ENCODE data around the gene BMP6. TPM values are rescaled to one million over a fixed set of nuclear protein-coding genes. Genes with fewer than 3 reads are reported as not detected.

Gene BMP6
- total and polyA plus RNA-seq, 10 of the 15 experiments (the other 5 are each of a cell fraction or from before 2014, with no cell fraction given) = 0.02 to 0.15 (median 0.05) TPM; not detected in 5

- TF ChIP-seq, protein P1, sequence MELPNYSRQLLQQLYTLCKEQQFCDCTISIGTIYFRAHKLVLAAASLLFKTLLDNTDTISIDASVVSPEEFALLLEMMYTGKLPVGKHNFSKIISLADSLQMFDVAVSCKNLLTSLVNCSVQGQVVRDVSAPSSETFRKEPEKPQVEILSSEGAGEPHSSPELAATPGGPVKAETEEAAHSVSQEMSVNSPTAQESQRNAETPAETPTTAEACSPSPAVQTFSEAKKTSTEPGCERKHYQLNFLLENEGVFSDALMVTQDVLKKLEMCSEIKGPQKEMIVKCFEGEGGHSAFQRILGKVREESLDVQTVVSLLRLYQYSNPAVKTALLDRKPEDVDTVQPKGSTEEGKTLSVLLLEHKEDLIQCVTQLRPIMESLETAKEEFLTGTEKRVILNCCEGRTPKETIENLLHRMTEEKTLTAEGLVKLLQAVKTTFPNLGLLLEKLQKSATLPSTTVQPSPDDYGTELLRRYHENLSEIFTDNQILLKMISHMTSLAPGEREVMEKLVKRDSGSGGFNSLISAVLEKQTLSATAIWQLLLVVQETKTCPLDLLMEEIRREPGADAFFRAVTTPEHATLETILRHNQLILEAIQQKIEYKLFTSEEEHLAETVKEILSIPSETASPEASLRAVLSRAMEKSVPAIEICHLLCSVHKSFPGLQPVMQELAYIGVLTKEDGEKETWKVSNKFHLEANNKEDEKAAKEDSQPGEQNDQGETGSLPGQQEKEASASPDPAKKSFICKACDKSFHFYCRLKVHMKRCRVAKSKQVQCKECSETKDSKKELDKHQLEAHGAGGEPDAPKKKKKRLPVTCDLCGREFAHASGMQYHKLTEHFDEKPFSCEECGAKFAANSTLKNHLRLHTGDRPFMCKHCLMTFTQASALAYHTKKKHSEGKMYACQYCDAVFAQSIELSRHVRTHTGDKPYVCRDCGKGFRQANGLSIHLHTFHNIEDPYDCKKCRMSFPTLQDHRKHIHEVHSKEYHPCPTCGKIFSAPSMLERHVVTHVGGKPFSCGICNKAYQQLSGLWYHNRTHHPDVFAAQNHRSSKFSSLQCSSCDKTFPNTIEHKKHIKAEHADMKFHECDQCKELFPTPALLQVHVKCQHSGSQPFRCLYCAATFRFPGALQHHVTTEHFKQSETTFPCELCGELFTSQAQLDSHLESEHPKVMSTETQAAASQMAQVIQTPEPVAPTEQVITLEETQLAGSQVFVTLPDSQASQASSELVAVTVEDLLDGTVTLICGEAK (IDR thresholded peaks at IDR 0.05; ENCODE audit: borderline replicate concordance) = no peak
- TF ChIP-seq, protein P2, sequence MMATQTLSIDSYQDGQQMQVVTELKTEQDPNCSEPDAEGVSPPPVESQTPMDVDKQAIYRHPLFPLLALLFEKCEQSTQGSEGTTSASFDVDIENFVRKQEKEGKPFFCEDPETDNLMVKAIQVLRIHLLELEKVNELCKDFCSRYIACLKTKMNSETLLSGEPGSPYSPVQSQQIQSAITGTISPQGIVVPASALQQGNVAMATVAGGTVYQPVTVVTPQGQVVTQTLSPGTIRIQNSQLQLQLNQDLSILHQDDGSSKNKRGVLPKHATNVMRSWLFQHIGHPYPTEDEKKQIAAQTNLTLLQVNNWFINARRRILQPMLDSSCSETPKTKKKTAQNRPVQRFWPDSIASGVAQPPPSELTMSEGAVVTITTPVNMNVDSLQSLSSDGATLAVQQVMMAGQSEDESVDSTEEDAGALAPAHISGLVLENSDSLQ (IDR thresholded peaks at IDR 0.05) = no peak
- TF ChIP-seq RB1 (IDR thresholded peaks at IDR 0.05; ENCODE audit: borderline replicate concordance) = no peak
- no peak for TF ChIP-seq IKZF1 (conservative IDR thresholded peaks at IDR 0.05)
- no peak for TF ChIP-seq STAT3 (IDR thresholded peaks at IDR 0.05; ENCODE audit: low read depth, low read length)
- no peak for TF ChIP-seq NFYA (IDR thresholded peaks at IDR 0.05; ENCODE audit: borderline replicate concordance, low read depth, low read length)
Observed at GRCh38 chr6:7745942-7746341, 20.0 kb downstream of the BMP6 start (continued).

- ChIA-PET RAD21 (ENCODE audit: unreplicated experiment) (no interaction called here), CTCF (no interaction called here), SMC1A (ENCODE audit: uncharacterized antibody, unreplicated experiment) (interaction anchor here (0.8 kb wide), 1 partner anchor 38 kb away, joined by 3 read pairs; no protein-coding TSS in a partner anchor), POLR2A (no interaction called here)
- H3K9me3 ChIP-seq (replicated peaks; ENCODE audit: control insufficient read depth, insufficient read depth, low read length) = no peaks in the 10 kb centered on the region
- H3K27ac ChIP-seq (ENCODE audit: control insufficient read depth, insufficient read depth) = no peak overlapping the region
- no peaks in the 10 kb centered on the region for H3K4me1 ChIP-seq (ENCODE audit: control insufficient read depth, insufficient read depth, low read length)
- no peak for DNase-seq (ENCODE audit: low read depth, low spot score)
- BruUV-seq (replicated peaks) = no TSS peak
- no peak overlapping the region for H3K4me3 ChIP-seq
- no peak for FAIRE-seq
- H3K36me3 ChIP-seq (ENCODE audit: control insufficient read depth in 2 of 2, insufficient read depth in 2 of 2, low read length in 1 of 2) = no peaks in the 10 kb centered on the region
- H3K9ac ChIP-seq (ENCODE audit: control insufficient read depth, insufficient read depth, low read length) = no peak overlapping the region
- H3K79me2 ChIP-seq (ENCODE audit: control insufficient read depth, insufficient read depth, low read length) = no peaks in the 10 kb centered on the region
- H2AFZ ChIP-seq (ENCODE audit: control insufficient read depth, low read depth, low read length) = no peak overlapping the region
- no peak overlapping the region for H3K4me2 ChIP-seq (ENCODE audit: control insufficient read depth, insufficient read depth)
- intact Hi-C loops (cut with micrococcal nuclease; ENCODE audit: unreplicated experiment) (no loop called here), in situ Hi-C loops (cut with MboI) (no loop called here)
- no peak for TF ChIP-seq NBN (IDR thresholded peaks at IDR 0.05)
- no peak for TF ChIP-seq KDM1A (IDR thresholded peaks at IDR 0.05; ENCODE audit: borderline replicate concordance)
- no peak for TF ChIP-seq ATF7 (IDR thresholded peaks at IDR 0.05; ENCODE audit: low read depth)
- H3K27me3 ChIP-seq (replicated peaks in 1 of 2; ENCODE audit: control insufficient read depth in 2 of 2, insufficient read depth in 2 of 2, low read length in 1 of 2) = peaks cover 0 to 5% of the 10 kb centered on the region in 2 experiments; a peak in 2 of 4 replicates
- WGBS (ENCODE audit: insufficient coverage, insufficient replicate concordance, low lambda C conversion rate, missing lambda C conversion rate) = 62% methylated on average over 10 of the region's 10 CpGs
- H4K20me1 ChIP-seq (ENCODE audit: control insufficient read depth, insufficient read depth) = no peaks in the 10 kb centered on the region
- ATAC-seq = no peak
Observed at GRCh38 chr6:7747016-7747415, 21.1 kb downstream of the BMP6 start.
